Natural killer cell treated with Interleukin-12 subunit alpha and Interleukin-12 subunit beta and Interleukin-15 and Interleukin-18, amount 100 ng/mL, for 72 hours (primary cell): Measurements from ENCODE around the gene C16orf54. TPM values are rescaled to one million over a fixed set of nuclear protein-coding genes. Genes with fewer than 3 reads are reported as not detected.
A peak's percentile ranks its signal among the peaks of the same experiment; 100 is the strongest.
"Not testable (repeated sequence)": the region's sequence is repeated elsewhere in the genome, so short reads cannot be mapped to it uniquely, and the experiment has no call there.

Source experiments
- ATAC-seq, 2 donors: fragments of 150-1000 bp; cut with Tn5 transposase in 1 of 2; sonication (Bioruptor Pico), chemical (Tn5 transposase) in 1 of 2; 2 replicates each; pipeline ENCODE4 v1.10.0; 2021
- DNase-seq: peaks from one replicate; pipeline ENCODE4 v3.0.0; 2022; ENCODE audit warnings: low spot score
- H3K27ac Mint-ChIP-seq, 2 donors: 1 replicate in 1 of 2; 2 replicates in 1 of 2; pipeline ENCODE4 v1.8.0; 2022; ENCODE audit warnings: mixed read lengths in 2 of 2, mild to moderate bottlenecking in 1 of 2, moderate library complexity in 1 of 2
- H3K27me3 Mint-ChIP-seq, 2 donors: 1 replicate in 1 of 2; 2 replicates in 1 of 2; pipeline ENCODE4 v1.8.0; 2022; ENCODE audit warnings: mixed read lengths in 2 of 2
- H3K36me3 Mint-ChIP-seq: one replicate; pipeline ENCODE4 v1.8.0; 2022; ENCODE audit warnings: mixed read lengths
- H3K4me1 Mint-ChIP-seq, 2 donors: 1 replicate in 1 of 2; 2 replicates in 1 of 2; pipeline ENCODE4 v1.8.0; 2022; ENCODE audit warnings: low read depth in 2 of 2, mixed read lengths in 2 of 2, mild to moderate bottlenecking in 1 of 2
- H3K4me3 Mint-ChIP-seq: one replicate; pipeline ENCODE4 v1.8.0; 2022; ENCODE audit warnings: mixed read lengths
- H3K9me3 Mint-ChIP-seq: 2 replicates; pipeline ENCODE4 v1.8.0; 2022; ENCODE audit warnings: mixed read lengths
- total RNA-seq, 2 donors: library from RNA; stranded (reverse); gene quantifications; one replicate each; pipeline ENCODE4 v1.2.3, GENCODE V29; 2022

C16orf54 gene
- total RNA-seq, 2 donors from 2014 or later = 15.1 to 17.9 TPM

- H3K4me1 Mint-ChIP-seq = peaks cover 0 to 3% of the 10 kb centered on the region in 2 donors
- H3K4me3 Mint-ChIP-seq = no peak overlapping the region
- ATAC-seq = no peak
- H3K27me3 Mint-ChIP-seq = peaks cover 0 to 3% of the 10 kb centered on the region in 2 donors
- no peak overlapping the region for H3K27ac Mint-ChIP-seq
- no peaks in the 10 kb centered on the region for H3K36me3 Mint-ChIP-seq
- H3K9me3 Mint-ChIP-seq = no peaks in the 10 kb centered on the region
- no peak for DNase-seq
Observed at GRCh38 chr16:29779474-29779873, 33.7 kb upstream of the C16orf54 start.

- DNase-seq = no peak
- no peak for ATAC-seq
- Mint-ChIP-seq H3K9me3 (no peaks in the 10 kb centered on the region), H3K27ac (no peak within 1 kb of the TSS), H3K36me3 (no peaks in the 10 kb centered on the region), H3K27me3 (peaks cover 0 to 3% of the 10 kb centered on the region in 2 donors), H3K4me3 (no peak within 1 kb of the TSS), H3K4me1 (no peaks in the 10 kb centered on the region)
Observed at GRCh38 chr16:29777576-29778350, 32.0 kb upstream of the C16orf54 start, which contains the start of gene ZG16. TSS of gene ZG16 (plus strand) at chr16:29778256. CDS start at chr16:29779267, 1,011 bp downstream.

DNA sequence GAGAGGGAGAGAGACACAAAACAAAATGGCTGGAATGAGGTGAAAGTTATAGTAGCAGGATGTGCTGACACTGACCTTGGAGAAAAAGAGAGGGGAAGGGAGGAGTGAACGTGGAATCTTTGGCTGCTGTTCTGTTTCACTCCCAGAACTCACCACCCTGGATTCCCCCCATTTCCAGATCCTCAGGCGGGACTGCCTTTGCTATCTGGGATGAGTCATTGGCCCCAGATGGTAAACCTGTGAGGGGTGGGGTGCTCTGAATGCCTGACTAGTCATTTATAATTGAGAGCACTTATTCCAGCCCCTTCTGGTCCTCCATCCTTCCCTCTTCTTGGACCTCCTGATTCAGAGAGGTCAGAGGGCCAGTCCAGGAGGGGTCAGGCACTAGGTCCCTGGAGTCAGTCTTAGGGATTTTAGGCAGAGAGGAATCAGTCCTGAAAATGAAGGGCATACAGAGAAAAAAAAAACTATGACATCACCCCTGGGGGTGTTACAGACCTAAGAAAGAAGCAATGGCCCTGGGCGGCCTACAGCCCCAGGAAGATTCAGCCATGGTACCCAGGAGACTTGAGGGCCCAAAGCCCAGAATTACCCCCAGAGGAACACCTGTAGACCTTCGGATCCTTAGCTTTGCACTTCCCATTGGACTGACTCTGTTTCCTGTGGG is 30.1 kb upstream of the C16orf54 start:
- Mint-ChIP-seq H3K27ac (peak overlapping the region in 1 of 2 donors; percentile 38), H3K36me3 (no peaks in the 10 kb centered on the region), H3K9me3 (no peaks in the 10 kb centered on the region), H3K4me1 (no peaks in the 10 kb centered on the region), H3K4me3 (no peak overlapping the region), H3K27me3 (peaks cover 0 to 3% of the 10 kb centered on the region in 2 donors)
- DNase-seq = no peak
- no peak for ATAC-seq

- H3K4me1 Mint-ChIP-seq = no peaks in the 10 kb centered on the region
- no peak overlapping the region for H3K4me3 Mint-ChIP-seq
- H3K27ac Mint-ChIP-seq = no peak overlapping the region
- ATAC-seq (no peak), DNase-seq (no peak)
- H3K27me3 Mint-ChIP-seq = peaks cover 0 to 3% of the 10 kb centered on the region in 2 donors
- no peaks in the 10 kb centered on the region for H3K9me3 Mint-ChIP-seq
- no peaks in the 10 kb centered on the region for H3K36me3 Mint-ChIP-seq
Observed at GRCh38 chr16:29774730-29775129, 28.9 kb upstream of the C16orf54 start.

- not testable (repeated sequence) for H3K4me3 Mint-ChIP-seq, ATAC-seq, H3K36me3 Mint-ChIP-seq, H3K4me1 Mint-ChIP-seq, H3K27ac Mint-ChIP-seq, H3K27me3 Mint-ChIP-seq, H3K9me3 Mint-ChIP-seq, DNase-seq
Observed at GRCh38 chr16:29772330-29772729, 26.5 kb upstream of the C16orf54 start.

- no peak overlapping the region for H3K27ac Mint-ChIP-seq
Observed at GRCh38 chr16:29770250-29770929, 24.6 kb upstream of the C16orf54 start.

DNA sequence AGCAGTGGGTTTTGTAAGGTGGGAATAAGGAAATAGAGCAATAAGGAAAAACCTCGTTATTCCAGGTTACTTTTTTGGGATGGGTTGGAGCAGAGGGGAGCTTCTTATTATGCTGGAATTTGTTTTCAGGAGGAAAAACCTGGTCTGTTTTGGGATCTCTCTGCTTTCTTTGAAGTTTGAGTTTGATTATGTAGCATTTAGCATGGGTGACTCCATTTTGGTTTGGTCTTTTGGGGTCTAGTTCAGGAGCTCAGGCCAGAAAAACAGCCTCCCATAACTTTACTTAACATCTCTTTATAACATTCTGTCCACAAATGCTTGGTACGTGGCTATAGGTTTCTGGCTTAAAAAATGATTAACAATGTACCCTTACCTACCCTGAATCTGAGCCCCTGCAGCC is 23.7 kb upstream of the C16orf54 start:
- no peaks in the 10 kb centered on the region for H3K9me3 Mint-ChIP-seq
- H3K27ac Mint-ChIP-seq = no peak overlapping the region
- ATAC-seq (no peak), DNase-seq (no peak)
- peaks cover 0 to 3% of the 10 kb centered on the region in 2 donors for H3K27me3 Mint-ChIP-seq
- no peak overlapping the region for H3K4me3 Mint-ChIP-seq
- no peaks in the 10 kb centered on the region for H3K36me3 Mint-ChIP-seq
- H3K4me1 Mint-ChIP-seq = no peaks in the 10 kb centered on the region

More at GRCh38 chr16:29770250-29770929, 24.6 kb upstream of the C16orf54 start:
- H3K4me3 Mint-ChIP-seq = no peak overlapping the region
- no peaks in the 10 kb centered on the region for H3K9me3 Mint-ChIP-seq
- DNase-seq (no peak), ATAC-seq (no peak)
- no peaks in the 10 kb centered on the region for H3K4me1 Mint-ChIP-seq
- H3K36me3 Mint-ChIP-seq = no peaks in the 10 kb centered on the region
- H3K27me3 Mint-ChIP-seq = peaks cover 0 to 3% of the 10 kb centered on the region in 2 donors

DNA sequence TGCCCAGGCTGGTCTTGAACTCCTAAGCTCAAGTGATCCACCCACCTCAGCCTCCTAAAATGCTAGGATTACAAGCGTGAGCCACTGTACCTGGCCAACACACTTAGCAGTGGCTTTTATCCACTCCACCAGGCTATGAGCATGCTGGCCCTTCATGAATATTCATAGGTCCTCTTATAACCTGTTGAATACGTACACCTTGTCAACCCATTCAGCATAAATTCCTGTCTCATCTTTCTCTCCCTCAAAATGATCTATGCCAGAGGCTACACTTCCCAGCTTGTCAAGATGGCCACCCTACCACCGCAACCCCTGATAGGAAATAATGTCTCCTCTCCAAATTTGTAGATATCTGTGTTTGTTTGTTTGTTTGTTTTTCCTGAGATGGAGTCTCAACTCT is 21.3 kb upstream of the C16orf54 start:
- no peaks in the 10 kb centered on the region for H3K36me3 Mint-ChIP-seq
- no peak overlapping the region for H3K27ac Mint-ChIP-seq
- no peak overlapping the region for H3K4me3 Mint-ChIP-seq

DNA sequence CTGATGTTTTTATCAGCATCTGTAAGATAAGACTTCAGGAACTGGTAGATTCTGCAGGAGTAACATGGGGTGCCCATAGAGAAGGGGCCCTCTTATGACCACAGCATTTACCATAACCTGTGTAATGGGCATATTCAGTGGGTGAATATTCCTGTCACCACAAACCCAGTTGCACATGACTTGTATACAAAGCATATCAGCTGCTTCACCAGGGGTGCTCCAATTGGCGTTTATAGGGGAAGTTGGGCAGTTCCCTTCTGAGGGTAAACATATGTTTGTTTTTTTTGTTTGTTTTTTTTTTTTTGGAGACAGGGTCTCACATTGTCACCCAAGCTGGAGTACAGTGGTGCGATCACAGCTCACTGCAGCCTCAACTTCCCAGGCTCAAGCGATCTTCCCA is 20.8 kb upstream of the C16orf54 start:
- H3K27me3 Mint-ChIP-seq = peaks cover 0 to 3% of the 10 kb centered on the region in 2 donors
- no peak overlapping the region for H3K4me3 Mint-ChIP-seq
- DNase-seq (no peak), ATAC-seq (no peak)
- H3K27ac Mint-ChIP-seq = no peak overlapping the region
- H3K9me3 Mint-ChIP-seq = no peaks in the 10 kb centered on the region
- H3K4me1 Mint-ChIP-seq = peaks cover 7 to 8% of the 10 kb centered on the region in 2 donors
- no peaks in the 10 kb centered on the region for H3K36me3 Mint-ChIP-seq

More for the DNA sequence above, 21.3 kb upstream of the C16orf54 start:
- no peak for DNase-seq
- peaks cover 7 to 8% of the 10 kb centered on the region in 2 donors for H3K4me1 Mint-ChIP-seq
- no peak for ATAC-seq
- H3K9me3 Mint-ChIP-seq = no peaks in the 10 kb centered on the region
- H3K27me3 Mint-ChIP-seq = peaks cover 0 to 3% of the 10 kb centered on the region in 2 donors

DNA sequence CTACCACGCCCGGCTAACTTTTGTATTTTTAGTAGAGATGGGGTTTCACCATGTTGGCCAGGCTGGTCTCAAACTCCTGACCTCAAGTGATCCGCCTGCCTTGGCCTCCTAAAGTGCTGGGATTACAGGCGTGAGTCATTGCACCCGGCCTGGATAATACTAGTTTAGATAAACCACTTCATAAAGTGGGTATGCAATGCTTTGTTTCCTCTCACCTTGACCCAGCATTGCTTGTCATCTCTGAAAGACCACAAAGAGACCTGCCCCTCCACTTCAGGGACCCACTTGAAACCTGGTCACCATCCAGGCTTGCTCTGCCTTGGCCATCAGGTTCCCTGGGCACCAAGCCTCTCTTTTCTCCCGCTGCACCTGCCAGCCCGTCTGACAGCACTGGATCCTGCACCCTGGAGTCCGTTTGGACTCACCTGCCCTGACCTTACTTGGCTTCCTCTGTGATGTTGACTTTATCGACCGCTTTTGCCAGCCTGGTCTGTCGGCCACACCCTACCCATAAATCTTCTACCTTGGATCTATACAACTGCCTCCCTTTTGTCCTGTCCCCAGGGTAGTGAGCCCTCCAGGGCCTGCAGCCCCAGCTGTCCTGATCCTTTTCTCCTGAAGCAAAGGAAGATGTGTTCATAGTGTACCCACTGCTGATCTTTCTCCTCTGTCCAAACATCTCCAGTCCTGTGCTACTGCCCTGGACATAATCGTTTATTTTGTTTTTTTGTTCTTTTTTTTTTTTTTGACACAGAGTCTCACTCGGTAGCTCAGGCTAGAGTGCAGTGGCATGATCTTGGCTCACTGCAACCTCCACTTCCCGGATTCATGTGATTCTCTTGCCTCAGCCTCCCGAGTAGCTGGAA is 19.6 kb upstream of the C16orf54 start:
- Mint-ChIP-seq H3K27ac (no peak overlapping the region), H3K9me3 (no peaks in the 10 kb centered on the region), H3K27me3 (peaks cover 0 to 3% of the 10 kb centered on the region in 2 donors), H3K4me3 (no peak overlapping the region), H3K36me3 (no peaks in the 10 kb centered on the region), H3K4me1 (peaks cover 8 to 9% of the 10 kb centered on the region in 2 donors)
- ATAC-seq = no peak
- DNase-seq = no peak

GRCh38 chr16:29763326-29763725 is 17.5 kb upstream of the C16orf54 start:
- ATAC-seq (peak in 1 of 2 donors; percentile 70), DNase-seq (no peak)
- Mint-ChIP-seq H3K27ac (peak overlapping the region in 1 of 2 donors; percentile 46), H3K4me1 (peaks cover 8 to 12% of the 10 kb centered on the region in 2 donors), H3K9me3 (no peaks in the 10 kb centered on the region), H3K4me3 (peak overlapping the region; percentile 39), H3K27me3 (peaks cover 0 to 3% of the 10 kb centered on the region in 2 donors), H3K36me3 (no peaks in the 10 kb centered on the region)

DNA sequence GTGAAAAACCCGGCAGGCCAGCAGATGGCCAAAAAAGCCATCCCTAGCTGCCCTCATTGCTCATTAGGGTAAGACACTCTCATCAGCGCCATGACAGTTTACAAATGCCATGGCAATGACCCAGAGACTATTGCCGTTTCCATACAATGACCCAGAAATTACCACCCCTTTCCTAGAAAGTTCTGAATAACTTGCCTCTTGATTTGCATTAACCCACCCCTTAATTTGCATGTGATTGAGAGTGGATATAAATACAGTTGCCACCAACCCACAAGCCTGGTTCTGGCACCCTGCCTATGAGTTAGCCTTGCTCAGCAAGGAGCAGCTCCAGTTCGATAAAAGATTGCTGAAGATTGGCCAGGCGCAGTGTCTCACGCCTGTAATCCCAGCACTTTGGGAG is 16.1 kb upstream of the C16orf54 start:
- DNase-seq = no peak
- no peak overlapping the region for H3K4me3 Mint-ChIP-seq
- peaks cover 0 to 3% of the 10 kb centered on the region in 2 donors for H3K27me3 Mint-ChIP-seq

DNA sequence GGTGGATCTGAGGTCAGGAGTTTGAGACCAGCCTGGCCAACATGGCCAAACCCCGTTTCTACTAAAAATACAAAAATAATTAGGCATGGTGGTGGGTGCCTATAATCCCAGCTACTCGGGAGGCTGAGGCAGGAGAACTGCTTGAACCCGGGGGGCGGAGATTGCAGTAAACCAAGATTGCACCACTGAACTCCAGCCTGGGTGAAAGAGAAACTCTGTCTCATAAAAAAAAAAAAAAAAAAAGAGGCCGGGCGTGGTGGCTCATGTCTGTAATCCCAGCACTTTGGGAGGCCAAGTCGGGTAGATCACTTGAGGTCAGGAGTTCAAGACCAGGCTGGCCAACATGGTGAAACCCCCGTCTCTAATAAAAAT is 15.5 kb upstream of the C16orf54 start:
- not testable (repeated sequence) for DNase-seq, H3K9me3 Mint-ChIP-seq, H3K4me3 Mint-ChIP-seq, H3K27me3 Mint-ChIP-seq, H3K27ac Mint-ChIP-seq, ATAC-seq, H3K36me3 Mint-ChIP-seq
- peaks cover 8 to 12% of the 10 kb centered on the region in 2 donors for H3K4me1 Mint-ChIP-seq

More for the DNA sequence above, 16.1 kb upstream of the C16orf54 start:
- Mint-ChIP-seq H3K36me3 (no peaks in the 10 kb centered on the region), H3K4me1 (peaks cover 8 to 12% of the 10 kb centered on the region in 2 donors), H3K27ac (no peak overlapping the region), H3K9me3 (no peaks in the 10 kb centered on the region)
- no peak for ATAC-seq
